ENCODE data around the gene UNCX.
"Not testable (repeated sequence)": the region's sequence is repeated elsewhere in the genome, so short reads cannot be mapped to it uniquely, and the experiment has no call there.

The UNCX gene

GRCh38 chr7:1259621-1260243 lies 27.1 kb downstream of the UNCX start:
- no peak for DNase-seq

DNA sequence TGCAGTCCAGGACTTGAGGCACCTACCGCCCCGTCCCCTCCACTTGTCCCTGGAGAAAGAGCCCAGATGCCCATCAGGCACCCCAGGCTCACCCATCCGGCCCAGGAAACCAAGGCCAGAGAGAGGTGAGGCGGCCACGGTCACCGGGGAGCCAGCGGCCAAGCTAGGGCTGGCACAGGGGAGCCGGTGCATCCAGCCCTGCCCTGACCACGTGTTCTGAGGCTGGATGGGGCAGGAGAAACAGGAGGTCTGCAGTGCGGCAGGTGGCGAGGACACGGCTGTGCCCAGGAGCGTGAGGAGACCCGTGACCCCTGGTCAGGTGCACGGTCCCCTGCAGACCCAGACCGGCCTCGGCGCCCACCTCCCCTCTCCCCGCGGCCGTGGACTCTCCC lies 27.6 kb downstream of the UNCX start:
- DNase-seq: no peak

DNA sequence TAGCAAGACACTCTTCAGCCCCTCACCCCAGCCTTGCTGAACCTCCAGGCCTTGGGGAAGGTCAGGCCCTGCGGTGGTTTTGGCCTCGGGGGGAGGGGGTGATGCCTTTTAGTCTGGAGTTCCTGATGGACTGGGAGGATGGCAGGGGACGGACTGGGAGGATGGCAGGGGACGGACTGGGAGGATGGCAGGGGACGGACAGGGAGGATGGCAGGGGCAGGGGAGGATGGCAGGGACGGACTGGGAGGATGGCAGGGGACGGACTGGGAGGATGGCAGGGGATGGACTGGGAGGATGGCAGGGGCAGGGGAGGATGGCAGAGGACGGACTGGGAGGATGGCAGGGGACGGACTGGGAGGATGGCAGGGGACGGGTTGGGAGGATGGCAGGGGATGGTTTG lies 28.4 kb downstream of the UNCX start:
- not testable (repeated sequence) for DNase-seq

GRCh38 chr7:1262441-1262840 lies 29.8 kb downstream of the UNCX start:
- no peak for DNase-seq

- DNase-seq: no peak
Observed at GRCh38 chr7:1263391-1263951, 30.8 kb downstream of the UNCX start.

DNA sequence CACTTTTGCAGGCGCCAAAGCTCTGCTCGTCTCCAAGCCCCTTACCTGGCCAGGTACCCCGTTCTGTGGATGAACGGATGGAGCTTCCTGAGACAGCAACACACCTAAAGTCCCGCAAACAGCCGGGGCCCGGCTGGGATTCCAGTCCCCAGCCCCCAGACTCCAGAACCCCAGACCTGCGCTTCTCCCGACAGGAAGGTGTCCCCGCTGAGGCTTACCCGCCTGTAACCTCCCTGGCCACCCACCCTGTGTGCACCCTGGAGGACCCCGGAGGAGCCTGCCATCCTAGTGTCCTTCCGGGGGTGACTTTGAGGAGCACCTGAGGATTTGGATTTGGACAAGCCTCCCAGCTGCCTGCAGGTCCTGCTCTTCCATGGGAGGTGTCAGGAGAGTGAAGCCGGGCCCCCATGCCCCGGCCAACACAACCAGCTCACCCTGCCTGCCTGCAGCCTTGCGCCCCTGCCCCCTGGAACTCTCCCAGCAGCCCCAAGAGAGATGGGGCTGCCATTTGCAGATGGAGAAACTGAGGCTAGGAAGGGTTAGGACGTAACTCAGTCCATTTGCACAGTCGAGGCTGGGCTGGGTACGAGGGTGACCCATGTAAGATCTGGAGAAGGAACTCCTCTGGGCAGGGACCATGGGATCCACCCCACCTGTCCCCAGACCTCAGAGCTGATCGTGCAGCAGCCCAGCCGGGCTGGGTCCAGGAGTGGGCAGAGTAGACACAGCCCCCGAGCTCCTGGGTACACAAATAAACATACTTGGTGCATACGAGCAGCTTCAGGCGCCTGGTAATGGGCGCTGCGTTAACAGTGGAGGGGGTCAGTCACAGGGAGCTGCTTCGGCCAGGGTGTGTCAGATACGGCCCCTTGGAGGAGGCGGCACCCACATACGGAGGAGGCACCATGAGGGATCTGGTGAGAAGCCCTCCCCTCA lies 31.9 kb downstream of the UNCX start:
- DNase-seq: no peak

- no peak for DNase-seq
Observed at GRCh38 chr7:1267016-1267900, 34.6 kb downstream of the UNCX start.

DNA sequence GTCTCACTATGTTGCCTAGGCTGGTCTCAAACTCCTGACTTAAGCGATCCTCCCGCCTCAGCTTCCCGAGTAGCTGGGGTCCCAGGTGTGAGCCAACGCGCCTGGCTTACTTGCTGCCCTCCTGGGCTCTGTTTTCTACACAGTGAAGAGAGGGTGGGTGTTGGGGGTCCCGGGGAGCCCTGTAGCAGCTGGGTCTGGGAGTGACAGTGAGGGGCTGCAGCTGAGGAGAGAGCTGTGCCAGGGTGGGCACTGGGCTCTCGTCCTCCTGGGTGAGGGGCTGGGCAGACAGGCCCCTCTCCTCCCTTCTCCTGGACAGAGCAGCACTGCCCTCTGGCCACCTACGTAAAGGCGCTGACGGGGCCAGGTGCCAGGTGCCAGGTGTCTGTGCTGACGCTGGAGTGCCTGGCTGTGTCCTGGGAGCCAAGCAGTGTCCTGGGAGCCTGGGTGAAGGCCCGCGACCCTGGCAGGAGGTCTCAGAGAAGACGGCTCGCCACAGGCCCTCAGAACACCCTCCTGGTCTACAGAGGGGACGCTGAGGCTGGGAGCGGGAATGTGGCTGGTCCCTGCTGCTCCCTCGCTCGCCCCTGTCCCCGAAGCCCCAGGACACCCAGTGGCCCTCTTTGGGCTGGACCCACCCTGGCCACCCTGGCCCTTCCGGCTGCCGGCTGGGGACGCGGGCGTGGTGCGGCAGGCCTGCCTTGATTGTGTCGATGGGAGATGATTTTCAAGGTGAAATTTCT lies 35.6 kb downstream of the UNCX start:
- DNase-seq: no peak

DNA sequence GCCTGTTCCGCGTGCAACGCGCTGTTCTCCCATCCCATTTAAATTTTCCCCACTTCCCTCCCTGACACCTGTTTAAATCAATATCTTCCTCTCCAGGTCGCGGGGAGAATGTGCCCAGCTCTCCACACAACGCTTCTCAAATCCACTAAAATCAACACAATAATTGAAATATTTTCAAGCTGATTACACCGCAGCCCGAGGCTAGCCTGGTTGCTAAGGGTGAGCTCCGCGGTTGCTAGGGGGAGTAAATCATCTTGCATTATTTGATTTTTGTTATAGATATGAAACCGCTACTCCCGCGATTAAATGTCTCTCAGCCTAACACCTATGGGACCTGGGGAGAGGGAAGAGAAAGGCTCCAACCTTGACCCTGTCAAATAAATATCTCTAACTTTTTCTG lies 36.2 kb downstream of the UNCX start:
- DNase-seq: no peak

GRCh38 chr7:1269336-1269890 lies 36.7 kb downstream of the UNCX start:
- DNase-seq: no peak

- no peak for DNase-seq
Observed at GRCh38 chr7:1270181-1270580, 37.5 kb downstream of the UNCX start.

GRCh38 chr7:1271046-1271445 lies 38.4 kb downstream of the UNCX start:
- DNase-seq: no peak

GRCh38 chr7:1271656-1272055 lies 39.0 kb downstream of the UNCX start:
- DNase-seq: no peak

DNA sequence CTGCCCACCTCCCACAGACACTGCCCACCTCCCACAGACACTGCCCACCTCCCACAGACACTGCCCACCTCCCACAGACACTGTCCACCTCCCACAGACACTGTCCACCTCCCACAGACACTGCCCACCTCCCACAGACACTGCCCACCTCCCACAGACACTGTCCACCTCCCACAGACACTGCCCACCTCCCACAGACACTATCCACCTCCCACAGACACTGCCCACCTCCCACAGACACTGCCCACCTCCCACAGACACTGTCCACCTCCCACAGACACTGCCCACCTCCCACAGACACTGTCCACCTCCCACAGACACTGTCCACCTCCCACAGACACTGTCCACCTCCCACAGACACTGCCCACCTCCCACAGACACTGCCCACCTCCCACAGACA lies 39.5 kb downstream of the UNCX start:
- not testable (repeated sequence) for DNase-seq

DNA sequence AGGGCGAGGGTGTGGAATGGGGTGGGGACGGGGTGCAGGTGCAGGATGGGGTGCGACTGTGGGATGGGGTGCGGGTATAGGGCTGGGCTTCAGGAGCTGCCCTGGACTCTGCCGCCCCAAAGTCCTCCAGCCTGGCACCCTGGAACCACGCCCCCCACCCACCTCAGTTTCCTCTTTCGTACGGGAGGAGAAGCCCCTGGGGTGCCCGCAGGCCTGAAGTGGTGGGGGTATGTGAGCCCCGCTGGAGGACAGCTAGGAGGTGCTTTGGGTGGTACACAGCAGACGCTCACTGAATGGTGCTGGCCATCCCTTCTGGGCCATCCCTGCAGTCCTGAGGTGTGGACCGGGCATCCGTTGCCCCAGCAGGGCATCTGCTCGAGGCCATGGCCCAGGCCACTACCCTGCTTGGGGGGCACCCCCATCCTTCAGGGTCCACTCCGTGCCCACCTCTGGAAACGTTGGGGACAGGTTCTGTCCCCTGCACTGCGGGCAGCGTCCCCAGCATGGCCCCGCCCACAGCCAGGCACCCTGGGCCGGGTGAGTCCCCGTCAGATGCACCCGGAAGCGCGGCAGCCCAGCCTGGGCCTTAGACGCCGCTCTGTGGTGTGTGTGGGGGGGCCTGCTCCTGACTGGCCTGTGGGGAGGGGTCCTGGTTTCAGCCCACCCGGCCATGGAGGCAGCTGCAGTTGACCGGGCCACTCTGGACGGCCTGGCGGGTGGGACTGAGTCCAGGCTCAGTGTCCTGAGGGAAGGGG lies 41.6 kb downstream of the UNCX start:
- no peak for DNase-seq

DNA sequence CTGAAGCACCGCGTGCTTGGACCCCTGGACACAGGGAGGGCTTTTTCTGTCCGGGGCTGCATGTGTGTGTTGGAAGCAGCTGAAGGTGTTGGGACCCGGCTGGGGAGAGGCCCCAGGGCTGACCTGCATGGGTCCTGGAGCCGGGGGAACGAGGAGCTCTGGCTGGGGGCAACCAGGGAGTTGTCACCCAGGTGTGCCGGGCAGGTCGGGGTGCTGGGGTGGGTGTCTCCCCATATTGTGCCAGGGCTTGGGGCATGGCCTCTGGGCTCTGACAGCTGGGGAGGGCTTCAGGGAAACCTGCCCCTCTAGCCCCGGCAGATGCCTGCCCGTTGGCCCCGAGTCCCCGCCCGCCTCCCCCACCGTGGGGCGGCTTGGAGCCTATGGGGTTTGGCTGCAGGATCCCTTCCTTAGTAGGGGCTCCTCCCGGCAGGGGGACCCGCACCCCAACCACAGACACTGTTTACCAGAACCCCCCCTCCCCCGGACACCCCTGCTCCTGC lies 42.3 kb downstream of the UNCX start:
- DNase-seq: no peak

DNA sequence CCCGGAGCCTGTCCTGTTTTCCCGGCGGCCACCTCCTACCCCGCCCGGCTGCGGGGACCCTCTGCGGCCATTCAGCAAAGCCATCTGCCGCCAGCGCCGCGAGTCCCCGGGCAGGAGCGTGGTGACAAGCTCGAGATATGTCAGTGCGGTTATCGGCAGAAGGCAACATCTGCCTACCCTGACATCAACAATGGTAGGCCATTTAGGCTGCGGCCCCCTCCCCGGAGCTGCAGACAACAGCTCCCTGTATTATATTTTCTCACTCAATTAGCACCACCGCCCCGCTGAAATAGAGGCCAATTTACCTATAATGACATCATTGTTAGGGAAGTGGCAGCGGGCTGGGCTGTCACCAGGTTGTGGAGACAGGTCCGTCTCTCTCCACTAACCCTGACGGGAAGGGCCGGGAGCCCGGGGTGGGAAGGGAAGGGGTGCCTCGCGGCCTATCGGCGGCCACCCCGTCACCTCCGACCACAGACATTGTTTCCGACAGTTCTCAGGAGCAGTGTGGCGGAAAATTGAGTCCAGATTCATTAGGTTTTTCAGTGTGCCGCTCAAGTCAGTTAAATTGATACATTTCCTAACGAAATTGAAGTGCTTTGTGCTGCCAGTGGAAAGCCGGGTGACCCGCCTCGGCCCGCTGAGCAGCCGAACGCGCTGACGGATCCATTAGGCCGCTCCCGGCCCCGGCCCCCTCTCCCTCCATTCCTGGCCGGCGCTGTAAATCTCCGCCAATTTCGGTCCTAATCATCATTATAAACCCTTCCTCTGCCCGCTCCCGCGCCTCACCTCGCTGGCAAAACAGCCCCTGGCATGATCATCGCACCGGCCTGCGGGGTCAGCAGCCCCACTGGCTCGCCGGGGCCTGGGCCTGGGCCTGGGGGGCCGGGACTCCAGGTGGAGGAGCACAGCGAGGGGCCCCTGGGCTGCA lies 43.0 kb downstream of the UNCX start:
- no peak for DNase-seq

- no peak for DNase-seq
Observed at GRCh38 chr7:1276626-1277175, 44.0 kb downstream of the UNCX start.

GRCh38 chr7:1278543-1278942 lies 45.9 kb downstream of the UNCX start:
- no peak for DNase-seq

GRCh38 chr7:1279041-1279440 lies 46.4 kb downstream of the UNCX start:
- DNase-seq: no peak

Measured in NCI-H82 (cell line).